MM.1S (cell line): ENCODE measurements around the gene SLC9A1.

Source experiments
- DNase-seq: peaks from one replicate; pipeline ENCODE4 v3.0.0-alpha.2; 2015
- H2AFZ ChIP-seq: fragments of 300-600 bp; sonication (generic); 2 replicates; pipeline ENCODE4 v1.6.0; 2016; ENCODE audit warnings: antibody characterized with exemption, low read length
- H3F3A ChIP-seq: fragments of 300-600 bp; sonication (generic); 2 replicates; pipeline ENCODE4 v1.6.1; 2016; ENCODE audit warnings: mild to moderate bottlenecking, antibody characterized with exemption, low read length, moderate library complexity, mixed read lengths; ENCODE audit not compliant: insufficient read depth
- H3K27ac ChIP-seq: fragments of 300-600 bp; sonication (generic); 2 replicates; pipeline ENCODE4 v1.5.1; 2016; ENCODE audit warnings: mild to moderate bottlenecking, low read length
- H3K27me3 ChIP-seq: fragments of 300-600 bp; sonication (generic); replicated peaks from 2 replicates; pipeline ENCODE4 v1.6.0; 2016; ENCODE audit warnings: low read length; ENCODE audit not compliant: insufficient read depth
- H3K36me3 ChIP-seq: fragments of 300-600 bp; sonication (generic); replicated peaks from 2 replicates; pipeline ENCODE4 v1.6.1; 2016; ENCODE audit warnings: mild to moderate bottlenecking, low read length, mixed read lengths; ENCODE audit not compliant: insufficient read depth
- H3K4me1 ChIP-seq: fragments of 300-600 bp; sonication (generic); 2 replicates; pipeline ENCODE4 v1.6.1; 2016; ENCODE audit warnings: low read length, mixed read lengths
- H3K4me2 ChIP-seq: fragments of 300-600 bp; sonication (generic); 2 replicates; pipeline ENCODE4 v1.6.0; 2016; ENCODE audit warnings: low read depth, low read length
- H3K4me3 ChIP-seq: fragments of 300-600 bp; sonication (generic); 2 replicates; pipeline ENCODE4 v1.5.1; 2016; ENCODE audit warnings: low read length, mixed read lengths
- H3K79me2 ChIP-seq: fragments of 300-600 bp; sonication (generic); 2 replicates; pipeline ENCODE4 v1.6.1; 2016; ENCODE audit warnings: mixed run types, low read length, mixed read lengths
- H3K9ac ChIP-seq: fragments of 300-600 bp; sonication (generic); 2 replicates; pipeline ENCODE4 v1.6.1; 2016; ENCODE audit warnings: low read length, mixed read lengths
- H3K9me2 ChIP-seq: fragments of 300-600 bp; sonication (generic); replicated peaks from 2 replicates; pipeline ENCODE4 v1.6.1; 2016; ENCODE audit warnings: mild to moderate bottlenecking, low read length, mixed read lengths; ENCODE audit not compliant: insufficient read depth
- H3K9me3 ChIP-seq: fragments of 300-600 bp; sonication (generic); replicated peaks from 2 replicates; pipeline ENCODE4 v1.6.1; 2016; ENCODE audit warnings: mild to moderate bottlenecking, low read length, mixed read lengths; ENCODE audit not compliant: insufficient read depth
- H4K20me1 ChIP-seq: fragments of 300-600 bp; sonication (generic); 2 replicates; pipeline ENCODE4 v1.6.1; 2016; ENCODE audit warnings: mild to moderate bottlenecking, low read length, moderate library complexity, mixed read lengths; ENCODE audit not compliant: insufficient read depth
- CTCF ChIP-seq: fragments of 300-600 bp; sonication (generic); IDR thresholded peaks from 2 replicates; pipeline ENCODE4 v1.5.1; 2016; ENCODE audit warnings: antibody characterized with exemption, low read length, mixed read lengths
- EZH2 ChIP-seq: fragments of 300-600 bp; sonication (generic); optimal IDR thresholded peaks from 2 replicates; pipeline ENCODE3; 2017; ENCODE audit warnings: low read depth, mild to moderate bottlenecking, antibody characterized with exemption, low read length, mixed read lengths
- EZH2phosphoT487 ChIP-seq: fragments of 300-600 bp; sonication (generic); IDR thresholded peaks from 2 replicates; pipeline ENCODE4 v1.6.1; 2018; ENCODE audit warnings: antibody characterized with exemption, low read length

Gene SLC9A1

GRCh38 chr1:27070390-27071048 lies 84.4 kb downstream of the SLC9A1 start:
- DNase-seq = peak; percentile 87
- H3K4me2 ChIP-seq = peak overlapping the region; percentile 28; the same call in 1 of the 2 replicates
- peak overlapping the region; percentile 73 for H2AFZ ChIP-seq
- H3K27ac ChIP-seq = no peak overlapping the region
- H3K79me2 ChIP-seq = no peaks in the 10 kb centered on the region
- peak; percentile 41 for TF ChIP-seq CTCF
- no peak for TF ChIP-seq EZH2phosphoT487
- TF ChIP-seq EZH2 = no peak
- no peaks in the 10 kb centered on the region for H3K36me3 ChIP-seq
- no peaks in the 10 kb centered on the region for H3F3A ChIP-seq
- no peaks in the 10 kb centered on the region for H3K9me3 ChIP-seq
- H4K20me1 ChIP-seq = no peaks in the 10 kb centered on the region
- peaks cover 16% of the 10 kb centered on the region for H3K4me1 ChIP-seq
- no peaks in the 10 kb centered on the region for H3K27me3 ChIP-seq
- H3K4me3 ChIP-seq = no peak overlapping the region
- H3K9me2 ChIP-seq = no peaks in the 10 kb centered on the region
- no peak overlapping the region for H3K9ac ChIP-seq

GRCh38 chr1:27068922-27069321 lies 86.0 kb downstream of the SLC9A1 start:
- Histone ChIP-seq H3K4me3 (no peak overlapping the region), H3K9me3 (no peaks in the 10 kb centered on the region), H3K4me2 (no peak overlapping the region), H3K36me3 (no peaks in the 10 kb centered on the region), H4K20me1 (no peaks in the 10 kb centered on the region), H3K27me3 (no peaks in the 10 kb centered on the region), H3F3A (no peaks in the 10 kb centered on the region), H3K9ac (no peak overlapping the region), H3K79me2 (no peaks in the 10 kb centered on the region), H2AFZ (no peak overlapping the region), H3K4me1 (peaks cover 16% of the 10 kb centered on the region), H3K27ac (no peak overlapping the region), H3K9me2 (no peaks in the 10 kb centered on the region)
- TF ChIP-seq EZH2 (no peak), EZH2phosphoT487 (no peak), CTCF (no peak)
- DNase-seq = no peak

- H3K4me1 ChIP-seq = peaks cover 13% of the 10 kb centered on the region
- H3K4me2 ChIP-seq = no peak overlapping the region
- TF ChIP-seq EZH2 (no peak), EZH2phosphoT487 (no peak), CTCF (no peak)
- H3K79me2 ChIP-seq = no peaks in the 10 kb centered on the region
- H3K4me3 ChIP-seq = no peak overlapping the region
- no peaks in the 10 kb centered on the region for H3F3A ChIP-seq
- no peaks in the 10 kb centered on the region for H4K20me1 ChIP-seq
- no peaks in the 10 kb centered on the region for H3K27me3 ChIP-seq
- H3K27ac ChIP-seq = no peak overlapping the region
- H3K9me3 ChIP-seq = no peaks in the 10 kb centered on the region
- H3K9ac ChIP-seq = no peak overlapping the region
- DNase-seq = no peak
- H3K36me3 ChIP-seq = no peaks in the 10 kb centered on the region
- no peak overlapping the region for H2AFZ ChIP-seq
- H3K9me2 ChIP-seq = no peaks in the 10 kb centered on the region
These were observed 88.8 kb downstream of the SLC9A1 start for GRCh38 chr1:27065999-27066630.
